H9 (cell line): Measurements from ENCODE around the gene PCGF3. TPM values are rescaled to one million over a fixed set of nuclear protein-coding genes. Genes with fewer than 3 reads are reported as not detected.

Experiments used
- DNase-seq: peaks from one replicate; pipeline ENCODE4 v3.0.0-alpha.2; 2017
- H2AFZ ChIP-seq: one replicate; pipeline ENCODE4 v1.6.1; 2013; ENCODE audit warnings: mild to moderate bottlenecking, low read length, control low read depth, moderate library complexity
- H2AK5ac ChIP-seq: 2 replicates; pipeline ENCODE4 v1.6.1; 2013; ENCODE audit warnings: low read length, control low read depth, mixed read lengths; ENCODE audit not compliant: insufficient read length
- H2BK120ac ChIP-seq: one replicate; pipeline ENCODE4 v1.6.1; 2013; ENCODE audit warnings: low read depth, mild to moderate bottlenecking, low read length, control low read depth, inconsistent platforms; ENCODE audit not compliant: poor library complexity, severe bottlenecking
- H2BK12ac ChIP-seq: 2 replicates; pipeline ENCODE4 v1.6.1; 2013; ENCODE audit warnings: low read length, control low read depth, mixed read lengths, low read depth; ENCODE audit not compliant: insufficient read length
- H2BK15ac ChIP-seq: 2 replicates; pipeline ENCODE4 v1.6.1; 2013; ENCODE audit warnings: low read depth, low read length, control low read depth
- H2BK20ac ChIP-seq: one replicate; pipeline ENCODE4 v1.6.1; 2013; ENCODE audit warnings: low read depth, mild to moderate bottlenecking, low read length, control low read depth, inconsistent platforms; ENCODE audit not compliant: poor library complexity, severe bottlenecking
- H2BK5ac ChIP-seq: 2 replicates; pipeline ENCODE4 v1.6.1; 2013; ENCODE audit warnings: low read length, control low read depth, mixed read lengths; ENCODE audit not compliant: insufficient read length
- H3K14ac ChIP-seq: 2 replicates; pipeline ENCODE4 v1.6.1; 2013; ENCODE audit warnings: low read length, control low read depth; ENCODE audit not compliant: insufficient read depth
- H3K18ac ChIP-seq: 2 replicates; pipeline ENCODE4 v1.6.1; 2013; ENCODE audit warnings: low read depth, mild to moderate bottlenecking, mixed read lengths, low read length, control low read depth; ENCODE audit not compliant: insufficient read length
- H3K23ac ChIP-seq: 2 replicates; pipeline ENCODE4 v1.6.1; 2013; ENCODE audit warnings: low read length, control low read depth, mixed read lengths, low read depth; ENCODE audit not compliant: insufficient read length
- H3K23me2 ChIP-seq: 2 replicates; pipeline ENCODE4 v1.6.1; 2013; ENCODE audit warnings: low read depth, mild to moderate bottlenecking, mixed read lengths, low read length, control low read depth; ENCODE audit not compliant: insufficient read length, poor library complexity, severe bottlenecking
- H3K27ac ChIP-seq: 2 replicates; pipeline ENCODE4 v1.5.1; 2013; ENCODE audit warnings: low read length, control low read depth, mixed read lengths, low read depth; ENCODE audit not compliant: insufficient read length
- H3K27me3 ChIP-seq: 2 replicates; pipeline ENCODE4 v1.6.1; 2013; ENCODE audit warnings: low read length, control low read depth, inconsistent platforms; ENCODE audit not compliant: insufficient read depth
- H3K4ac ChIP-seq: 2 replicates; pipeline ENCODE4 v1.6.1; 2013; ENCODE audit warnings: low read depth, mild to moderate bottlenecking, control low read depth, inconsistent platforms, low read length, moderate library complexity
- H3K4me1 ChIP-seq: 2 replicates; pipeline ENCODE4 v1.6.1; 2013; ENCODE audit warnings: low read length, control low read depth, inconsistent platforms; ENCODE audit not compliant: insufficient read depth
- H3K4me2 ChIP-seq: 2 replicates; pipeline ENCODE4 v1.6.1; 2013; ENCODE audit warnings: low read length, control low read depth, mixed read lengths; ENCODE audit not compliant: insufficient read length, insufficient read depth
- H3K56ac ChIP-seq: 2 replicates; pipeline ENCODE4 v1.6.1; 2013; ENCODE audit warnings: low read depth, mild to moderate bottlenecking, mixed read lengths, low read length, control low read depth; ENCODE audit not compliant: insufficient read length
- H3K79me1 ChIP-seq: 2 replicates; pipeline ENCODE4 v1.6.1; 2013; ENCODE audit warnings: low read depth, mild to moderate bottlenecking, moderate library complexity, low read length, control low read depth, inconsistent platforms; ENCODE audit not compliant: insufficient read depth, poor library complexity, severe bottlenecking
- H3K79me2 ChIP-seq: 2 replicates; pipeline ENCODE4 v1.6.1; 2013; ENCODE audit warnings: low read length, control low read depth, inconsistent platforms; ENCODE audit not compliant: insufficient read depth
- H3K9ac ChIP-seq: 2 replicates; pipeline ENCODE4 v1.6.1; 2013; ENCODE audit warnings: low read length, control low read depth, mixed read lengths; ENCODE audit not compliant: insufficient read length; ENCODE audit errors: extremely low read depth
- H3K9me3 ChIP-seq: one replicate; pipeline ENCODE4 v1.6.1; 2013; ENCODE audit warnings: low read depth, low read length, inconsistent platforms; ENCODE audit not compliant: control insufficient read depth
- H3T11ph ChIP-seq: one replicate; pipeline ENCODE4 v1.6.1; 2013; ENCODE audit warnings: mild to moderate bottlenecking, low read length, control low read depth, inconsistent platforms
- H4K20me1 ChIP-seq: one replicate; pipeline ENCODE4 v1.6.1; 2013; ENCODE audit not compliant: control insufficient read depth, insufficient read length, insufficient read depth
- H4K5ac ChIP-seq: 2 replicates; pipeline ENCODE4 v1.6.1; 2013; ENCODE audit warnings: low read depth, mild to moderate bottlenecking, mixed read lengths, low read length, control low read depth; ENCODE audit not compliant: insufficient read length
- H4K8ac ChIP-seq: replicated peaks from 2 replicates; pipeline ENCODE4 v1.6.1; 2013; ENCODE audit warnings: low read length, control low read depth, mixed read lengths, low read depth; ENCODE audit not compliant: insufficient read length
- H4K91ac ChIP-seq: 2 replicates; pipeline ENCODE4 v1.6.1; 2013; ENCODE audit warnings: low read depth, mild to moderate bottlenecking, moderate library complexity, mixed read lengths, low read length, control low read depth; ENCODE audit not compliant: insufficient read length
- H3K27ac Mint-ChIP-seq, 3 experiments: 2 replicates in 2 of 3; 3 replicates in 1 of 3; pipeline ENCODE4 v1.8.0; 2020 to 2021; ENCODE audit warnings: mixed read lengths in 3 of 3, mild to moderate bottlenecking in 1 of 3, moderate library complexity in 1 of 3
- H3K27me3 Mint-ChIP-seq: 2 replicates; pipeline ENCODE4 v1.8.0; 2021; ENCODE audit warnings: low read depth, mild to moderate bottlenecking, moderate library complexity, mixed read lengths
- H3K36me3 Mint-ChIP-seq, 3 experiments: 2 replicates in 2 of 3; 3 replicates in 1 of 3; pipeline ENCODE4 v1.8.0; 2020 to 2021; ENCODE audit warnings: low read depth in 3 of 3, mixed read lengths in 3 of 3; ENCODE audit not compliant: insufficient read depth in 1 of 3
- H3K4me1 Mint-ChIP-seq, 2 experiments: 2 replicates each; pipeline ENCODE4 v1.8.0; 2020; ENCODE audit warnings: mixed read lengths in 2 of 2
- H3K4me3 Mint-ChIP-seq, 2 experiments: 2 replicates in 1 of 2; 3 replicates in 1 of 2; pipeline ENCODE4 v1.8.0; 2020 to 2021; ENCODE audit warnings: mild to moderate bottlenecking in 2 of 2, mixed read lengths in 2 of 2, moderate library complexity in 1 of 2
- H3K9me3 Mint-ChIP-seq, 2 experiments: 2 replicates in 1 of 2; 3 replicates in 1 of 2; pipeline ENCODE4 v1.8.0; 2020; ENCODE audit warnings: mild to moderate bottlenecking in 2 of 2, mixed read lengths in 2 of 2, moderate library complexity in 1 of 2
- CTCF ChIP-seq: fragments of 200-600 bp; sonication (generic); conservative IDR thresholded peaks from 3 replicates; pipeline ENCODE4 v1.8.0; 2021; ENCODE audit warnings: antibody characterized with exemption, mild to moderate bottlenecking
- WGBS: extraction: QIAGEN DNeasy Blood & Tissue Kit; methylation state at CpG from one replicate; pipeline ENCODE4 v1.1.7; 2013; ENCODE audit warnings: missing lambda C conversion rate, low lambda C conversion rate, mixed read lengths; ENCODE audit not compliant: insufficient read length; ENCODE audit errors: extremely low coverage; 5-methylcytosine and 5-hydroxymethylcytosine counted together
- total RNA-seq: library from RNA; stranded (reverse); gene quantifications from 2 replicates; pipeline ENCODE4 v1.2.1, GENCODE V29; 2021

Gene PCGF3
- total RNA-seq, 1 experiment from 2014 or later = 43.1 TPM

GRCh38 chr4:684623-685327 lies 20.9 kb upstream of the PCGF3 start:
- Mint-ChIP-seq H3K27ac (no peak overlapping the region; a peak in 1 of 7 replicates), H3K4me1 (peaks cover 6 to 29% of the 10 kb centered on the region in 2 experiments), H3K27me3 (peaks cover 8% of the 10 kb centered on the region), H3K36me3 (peaks cover 0 to 3% (median 0%) of the 10 kb centered on the region in 3 experiments; a peak in 2 of 7 replicates), H3K9me3 (no peaks in the 10 kb centered on the region; a peak in 1 of 5 replicates), H3K4me3 (no peak overlapping the region; a peak in 1 of 5 replicates)
- no peak for TF ChIP-seq CTCF
- Histone ChIP-seq H2BK12ac (no peak overlapping the region), H3K14ac (no peak overlapping the region), H2AFZ (no peak overlapping the region), H3K9ac (no peak overlapping the region), H3K4ac (no peak overlapping the region), H3K9me3 (no peaks in the 10 kb centered on the region), H2BK120ac (no peak overlapping the region), H3K18ac (no peak overlapping the region), H2BK20ac (no peak overlapping the region), H3K79me2 (no peaks in the 10 kb centered on the region), H4K20me1 (no peaks in the 10 kb centered on the region), H3K4me2 (no peak overlapping the region), H3K27me3 (no peaks in the 10 kb centered on the region), H3T11ph (no peak overlapping the region), H3K56ac (no peak overlapping the region), H3K23ac (no peak overlapping the region), H3K4me1 (peaks cover 5% of the 10 kb centered on the region; the same call in 1 of the 2 replicates), H3K27ac (no peak overlapping the region), H3K79me1 (no peaks in the 10 kb centered on the region), H2BK5ac (no peak overlapping the region), H2AK5ac (no peak overlapping the region), H2BK15ac (no peak overlapping the region), H4K8ac (no peak overlapping the region), H3K23me2 (peaks cover 5% of the 10 kb centered on the region), H4K5ac (no peak overlapping the region), H4K91ac (no peak overlapping the region)
- no CpG with 5 or more reads among the region's 21 CpGs for WGBS
- DNase-seq = peak; percentile 33
